Suprapubic skin (tissue), 4 donors: Measurements from ENCODE around the gene TMEM132D.

Experiments
- EP300 ChIP-seq: sonication (generic); formaldehyde crosslinking; IDR thresholded peaks from one replicate; pipeline ENCODE4 v1.6.1; 2017; ENCODE audit warnings: antibody characterized with exemption
- POLR2A ChIP-seq, 2 donors: fragments of 450-650 bp; IDR thresholded peaks; one replicate each; pipeline ENCODE4 v1.6.1; 2017; ENCODE audit warnings: antibody characterized with exemption in 2 of 2, mild to moderate bottlenecking in 2 of 2, moderate library complexity in 2 of 2
- POLR2AphosphoS5 ChIP-seq, 3 donors: sonication (generic); formaldehyde crosslinking; IDR thresholded peaks; one replicate each; pipeline ENCODE4 v1.6.1; 2017; ENCODE audit warnings: antibody characterized with exemption in 3 of 3
- TF ChIP-seq, protein P1 (sequence below), 2 donors: fragments of 200-600 bp in 1 of 2; fragments of 450-650 bp in 1 of 2; sonication (generic) in 1 of 2; IDR thresholded peaks; one replicate each; pipeline ENCODE4 v1.5.1; 2016 to 2019; ENCODE audit warnings: antibody characterized with exemption in 2 of 2, mild to moderate bottlenecking in 1 of 2, moderate library complexity in 1 of 2

DNA sequence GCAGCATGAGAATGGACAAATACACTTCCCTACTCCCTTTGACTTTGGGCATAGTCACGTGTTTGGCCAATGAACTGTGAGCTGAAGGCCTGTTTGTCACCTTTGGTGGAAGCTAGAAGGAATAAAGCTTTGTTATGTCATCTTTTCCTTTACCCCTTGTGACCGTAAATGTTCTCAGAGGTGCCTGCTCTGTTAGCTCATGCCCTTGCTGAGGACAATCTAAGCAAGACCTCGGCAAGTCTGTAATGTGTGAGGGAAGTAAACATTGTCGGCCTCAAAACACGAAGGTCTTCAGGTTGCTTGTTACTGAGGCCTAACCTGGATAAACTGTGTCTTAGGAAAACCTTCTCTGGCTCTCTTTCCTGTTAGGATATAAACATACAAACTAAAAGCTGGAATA is 354.2 kb downstream of the TMEM132D start:
- TF ChIP-seq, protein P1, sequence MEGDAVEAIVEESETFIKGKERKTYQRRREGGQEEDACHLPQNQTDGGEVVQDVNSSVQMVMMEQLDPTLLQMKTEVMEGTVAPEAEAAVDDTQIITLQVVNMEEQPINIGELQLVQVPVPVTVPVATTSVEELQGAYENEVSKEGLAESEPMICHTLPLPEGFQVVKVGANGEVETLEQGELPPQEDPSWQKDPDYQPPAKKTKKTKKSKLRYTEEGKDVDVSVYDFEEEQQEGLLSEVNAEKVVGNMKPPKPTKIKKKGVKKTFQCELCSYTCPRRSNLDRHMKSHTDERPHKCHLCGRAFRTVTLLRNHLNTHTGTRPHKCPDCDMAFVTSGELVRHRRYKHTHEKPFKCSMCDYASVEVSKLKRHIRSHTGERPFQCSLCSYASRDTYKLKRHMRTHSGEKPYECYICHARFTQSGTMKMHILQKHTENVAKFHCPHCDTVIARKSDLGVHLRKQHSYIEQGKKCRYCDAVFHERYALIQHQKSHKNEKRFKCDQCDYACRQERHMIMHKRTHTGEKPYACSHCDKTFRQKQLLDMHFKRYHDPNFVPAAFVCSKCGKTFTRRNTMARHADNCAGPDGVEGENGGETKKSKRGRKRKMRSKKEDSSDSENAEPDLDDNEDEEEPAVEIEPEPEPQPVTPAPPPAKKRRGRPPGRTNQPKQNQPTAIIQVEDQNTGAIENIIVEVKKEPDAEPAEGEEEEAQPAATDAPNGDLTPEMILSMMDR (IDR thresholded peaks at IDR 0.05), result no peak
- TF ChIP-seq POLR2A (IDR thresholded peaks at IDR 0.05), result no peak
- TF ChIP-seq POLR2AphosphoS5 (IDR thresholded peaks at IDR 0.05), result no peak
- no peak for TF ChIP-seq EP300
